Progenitor cell of endocrine pancreas (in vitro differentiated cells): ENCODE results near the gene KCNIP4. TPM values are rescaled to one million over a fixed set of nuclear protein-coding genes. Genes with fewer than 3 reads are reported as not detected.

Experiments
- DNase-seq: peaks from one replicate; pipeline ENCODE4 v3.0.0; 2021; ENCODE audit warnings: low spot score; ENCODE audit not compliant: unreplicated experiment
- H3K27ac Mint-ChIP-seq: 2 replicates; pipeline ENCODE4 v1.8.0; 2021; ENCODE audit warnings: mild to moderate bottlenecking, moderate library complexity, mixed read lengths
- H3K27me3 Mint-ChIP-seq: 2 replicates; pipeline ENCODE4 v1.8.0; 2021; ENCODE audit warnings: mixed read lengths
- H3K36me3 Mint-ChIP-seq: 2 replicates; pipeline ENCODE4 v1.8.0; 2022; ENCODE audit warnings: mixed read lengths; ENCODE audit not compliant: insufficient read depth
- H3K4me1 Mint-ChIP-seq: 2 replicates; pipeline ENCODE4 v1.8.0; 2021; ENCODE audit warnings: low read depth, mixed read lengths
- H3K4me3 Mint-ChIP-seq: 2 replicates; pipeline ENCODE4 v1.8.0; 2021; ENCODE audit warnings: low read depth, mild to moderate bottlenecking, moderate library complexity, mixed read lengths
- H3K9me3 Mint-ChIP-seq: 2 replicates; pipeline ENCODE4 v1.8.0; 2021; ENCODE audit warnings: low read depth, mixed read lengths
- CTCF ChIP-seq: fragments of 200-600 bp; sonication (generic); IDR thresholded peaks from one replicate; pipeline ENCODE4 v1.5.0; 2021; ENCODE audit warnings: antibody characterized with exemption, mild to moderate bottlenecking; ENCODE audit not compliant: unreplicated experiment
- total RNA-seq: library from RNA; stranded (reverse); gene quantifications from 2 replicates; pipeline ENCODE4 v1.2.1, GENCODE V29; 2021

KCNIP4 gene
- total RNA-seq, 1 donor from 2014 or later, result 0.43 TPM

- DNase-seq, result no peak
- Mint-ChIP-seq H3K4me3 (no peak overlapping the region), H3K36me3 (peaks cover 1% of the 10 kb centered on the region), H3K27ac (no peak overlapping the region), H3K4me1 (no peaks in the 10 kb centered on the region), H3K9me3 (peaks cover 6% of the 10 kb centered on the region), H3K27me3 (no peaks in the 10 kb centered on the region)
- no peak for TF ChIP-seq CTCF
Observed at GRCh38 chr4:20847124-20847747, 1101.3 kb downstream of the KCNIP4 start.

GRCh38 chr4:20844311-20844710 lies 1104.3 kb downstream of the KCNIP4 start:
- H3K27ac Mint-ChIP-seq, result no peak overlapping the region

GRCh38 chr4:20840648-20841190 lies 1107.9 kb downstream of the KCNIP4 start:
- H3K36me3 Mint-ChIP-seq, result no peaks in the 10 kb centered on the region
- H3K27ac Mint-ChIP-seq, result no peak overlapping the region
- DNase-seq, result no peak
- H3K27me3 Mint-ChIP-seq, result no peaks in the 10 kb centered on the region
- no peaks in the 10 kb centered on the region for H3K4me1 Mint-ChIP-seq
- H3K9me3 Mint-ChIP-seq, result no peaks in the 10 kb centered on the region
- TF ChIP-seq CTCF, result no peak
- H3K4me3 Mint-ChIP-seq, result no peak overlapping the region

More at GRCh38 chr4:20844311-20844710, 1104.3 kb downstream of the KCNIP4 start:
- no peak for DNase-seq
- Mint-ChIP-seq H3K9me3 (no peaks in the 10 kb centered on the region), H3K4me1 (no peaks in the 10 kb centered on the region), H3K36me3 (no peaks in the 10 kb centered on the region), H3K4me3 (no peak overlapping the region), H3K27me3 (no peaks in the 10 kb centered on the region)
- TF ChIP-seq CTCF, result no peak

- no peaks in the 10 kb centered on the region for H3K9me3 Mint-ChIP-seq
Observed at GRCh38 chr4:20839957-20840356, 1108.6 kb downstream of the KCNIP4 start.

GRCh38 chr4:20838476-20838875 lies 1110.1 kb downstream of the KCNIP4 start:
- no peaks in the 10 kb centered on the region for H3K36me3 Mint-ChIP-seq
- no peaks in the 10 kb centered on the region for H3K9me3 Mint-ChIP-seq
- no peak overlapping the region for H3K4me3 Mint-ChIP-seq
- H3K27me3 Mint-ChIP-seq, result no peaks in the 10 kb centered on the region
- no peak for TF ChIP-seq CTCF
- H3K27ac Mint-ChIP-seq, result no peak overlapping the region
- no peak for DNase-seq
- no peaks in the 10 kb centered on the region for H3K4me1 Mint-ChIP-seq

More at GRCh38 chr4:20839957-20840356, 1108.6 kb downstream of the KCNIP4 start:
- no peak overlapping the region for H3K27ac Mint-ChIP-seq
- TF ChIP-seq CTCF, result no peak
- no peak for DNase-seq
- no peaks in the 10 kb centered on the region for H3K4me1 Mint-ChIP-seq
- no peaks in the 10 kb centered on the region for H3K36me3 Mint-ChIP-seq
- H3K4me3 Mint-ChIP-seq, result no peak overlapping the region
- H3K27me3 Mint-ChIP-seq, result no peaks in the 10 kb centered on the region
